Ishikawa (cell line): Measurements from ENCODE around the gene ZNF606.

Experiments
- CEBPB ChIP-seq: IDR thresholded peaks from 2 replicates; pipeline ENCODE4 v1.6.1; 2012
- CREB1 ChIP-seq: IDR thresholded peaks from 2 replicates; pipeline ENCODE4 v1.6.1; 2012; ENCODE audit warnings: low read depth
- EGR1 ChIP-seq: IDR thresholded peaks from 2 replicates; pipeline ENCODE4 v1.6.1; 2012
- EP300 ChIP-seq: IDR thresholded peaks from 2 replicates; pipeline ENCODE4 v1.6.1; 2012; ENCODE audit warnings: borderline replicate concordance
- FOXM1 ChIP-seq: IDR thresholded peaks from 2 replicates; pipeline ENCODE4 v1.6.1; 2012; ENCODE audit warnings: low read depth, borderline replicate concordance
- MAX ChIP-seq: IDR thresholded peaks from 2 replicates; pipeline ENCODE4 v1.6.1; 2012
- NFIC ChIP-seq: IDR thresholded peaks from 2 replicates; pipeline ENCODE4 v1.6.1; 2012
- RAD21 ChIP-seq: IDR thresholded peaks from 2 replicates; pipeline ENCODE4 v1.6.1; 2012; ENCODE audit warnings: low read depth
- REST ChIP-seq: IDR thresholded peaks from 2 replicates; pipeline ENCODE4 v1.6.1; 2012; ENCODE audit warnings: low read depth, mild to moderate bottlenecking
- TAF1 ChIP-seq: IDR thresholded peaks from 2 replicates; pipeline ENCODE4 v1.6.1; 2012; ENCODE audit warnings: low read depth, mild to moderate bottlenecking
- TCF12 ChIP-seq: IDR thresholded peaks from 2 replicates; pipeline ENCODE4 v1.6.1; 2012; ENCODE audit warnings: low read depth
- TEAD4 ChIP-seq: IDR thresholded peaks from 2 replicates; pipeline ENCODE4 v1.6.1; 2012
- YY1 ChIP-seq: IDR thresholded peaks from 2 replicates; pipeline ENCODE4 v1.6.1; 2012; ENCODE audit warnings: low read depth
- ZBTB7A ChIP-seq: IDR thresholded peaks from 2 replicates; pipeline ENCODE4 v1.6.1; 2012; ENCODE audit warnings: low read depth
- TF ChIP-seq, protein P1 (sequence below): IDR thresholded peaks from 2 replicates; pipeline ENCODE4 v1.6.1; 2012

Gene ZNF606

DNA sequence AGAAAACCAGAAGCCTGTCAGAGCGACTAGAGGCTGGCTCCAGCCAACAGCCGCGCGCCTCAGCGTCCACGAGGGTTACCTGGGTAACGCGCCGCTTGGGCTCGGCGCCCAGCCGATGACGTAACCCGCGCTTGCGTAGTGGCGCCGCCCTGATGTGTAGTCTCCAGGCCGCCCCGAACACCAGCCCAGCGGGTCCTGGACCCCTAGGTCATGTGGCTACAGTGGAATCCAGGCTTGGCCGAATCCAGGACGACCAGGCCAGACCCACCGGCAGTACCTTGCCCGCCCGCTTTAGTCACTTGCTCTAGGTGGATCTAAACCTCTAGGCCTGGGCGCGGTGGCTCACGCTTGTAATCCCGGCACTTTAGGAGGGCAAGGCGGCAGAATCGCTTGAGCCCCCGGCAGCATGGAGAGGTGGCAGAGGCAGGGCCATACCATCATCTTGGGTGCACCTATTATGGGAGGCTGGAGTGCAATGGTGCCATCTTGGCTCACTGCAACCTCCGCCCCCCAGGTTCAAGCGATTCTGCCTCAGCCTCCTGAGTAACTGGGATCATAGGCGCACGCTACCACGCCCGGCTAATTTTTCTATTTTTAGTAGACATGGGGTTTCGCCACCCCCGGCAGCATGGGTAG is 7.2 kb upstream of the ZNF606 start:
- no peak for TF ChIP-seq TCF12
- TF ChIP-seq, protein P1, sequence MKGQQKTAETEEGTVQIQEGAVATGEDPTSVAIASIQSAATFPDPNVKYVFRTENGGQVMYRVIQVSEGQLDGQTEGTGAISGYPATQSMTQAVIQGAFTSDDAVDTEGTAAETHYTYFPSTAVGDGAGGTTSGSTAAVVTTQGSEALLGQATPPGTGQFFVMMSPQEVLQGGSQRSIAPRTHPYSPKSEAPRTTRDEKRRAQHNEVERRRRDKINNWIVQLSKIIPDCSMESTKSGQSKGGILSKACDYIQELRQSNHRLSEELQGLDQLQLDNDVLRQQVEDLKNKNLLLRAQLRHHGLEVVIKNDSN, result no peak
- TF ChIP-seq CEBPB, result no peak
- TF ChIP-seq TAF1, result no peak
- no peak for TF ChIP-seq RAD21
- no peak for TF ChIP-seq MAX
- TF ChIP-seq EP300, result no peak
- no peak for TF ChIP-seq NFIC
- no peak for TF ChIP-seq YY1
- no peak for TF ChIP-seq ZBTB7A
- TF ChIP-seq FOXM1, result no peak
- TF ChIP-seq CREB1, result no peak
- no peak for TF ChIP-seq REST
- TF ChIP-seq TEAD4, result no peak
- TF ChIP-seq EGR1, result no peak

DNA sequence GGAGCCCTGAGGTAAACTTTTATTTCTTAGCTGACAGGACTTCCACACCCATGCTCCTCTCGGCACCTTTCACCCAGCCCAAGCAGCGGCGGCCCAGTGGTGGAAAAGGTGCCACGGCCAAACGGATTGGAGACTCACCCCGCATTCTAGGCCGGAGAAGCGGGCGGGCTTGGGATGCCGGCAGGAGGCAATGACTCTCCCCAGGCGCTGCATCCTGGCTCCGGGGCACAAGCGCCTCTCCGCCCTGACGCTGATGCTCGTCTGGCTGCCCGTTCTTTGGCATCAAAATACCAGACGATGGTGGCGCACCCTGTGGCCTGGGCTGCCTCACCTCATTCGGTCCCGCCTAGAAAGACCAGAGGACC is 6.7 kb upstream of the ZNF606 start:
- TF ChIP-seq MAX, result no peak
- no peak for TF ChIP-seq RAD21
- TF ChIP-seq TCF12, result no peak
- TF ChIP-seq TAF1, result no peak
- TF ChIP-seq, protein P1, result no peak
- TF ChIP-seq TEAD4, result no peak
- TF ChIP-seq CEBPB, result no peak
- no peak for TF ChIP-seq NFIC
- no peak for TF ChIP-seq EP300
- TF ChIP-seq YY1, result no peak
- TF ChIP-seq ZBTB7A, result no peak
- TF ChIP-seq REST, result no peak
- no peak for TF ChIP-seq CREB1
- no peak for TF ChIP-seq EGR1
- TF ChIP-seq FOXM1, result no peak

- TF ChIP-seq EP300 (no peak), REST (no peak), NFIC (no peak), TCF12 (no peak), YY1 (no peak), CREB1 (no peak)
These were observed 4.7 kb upstream of the ZNF606 start for GRCh38 chr19:58007285-58007684.

- TF ChIP-seq FOXM1 (no peak), TCF12 (no peak), EP300 (no peak), EGR1 (no peak), NFIC (no peak), ZBTB7A (no peak), TEAD4 (no peak), MAX (no peak), REST (no peak), CEBPB (no peak), YY1 (no peak)
- TF ChIP-seq, protein P1, result no peak
These were observed 681 bp upstream of the ZNF606 start for GRCh38 chr19:58003174-58003828.
